Fibroblast of the aortic adventitia (primary cell): ENCODE results near the gene TIE1. TPM values are rescaled to one million over a fixed set of nuclear protein-coding genes. Genes with fewer than 3 reads are reported as not detected.

Source experiments
- DNase-seq: peaks from one replicate; pipeline ENCODE4 v3.0.0-alpha.2; 2010; ENCODE audit warnings: low read depth
- H3K4me3 ChIP-seq: 2 replicates; pipeline ENCODE4 v1.5.1; 2011; ENCODE audit warnings: low read depth, mild to moderate bottlenecking, control low read depth, low read length, moderate library complexity
- CTCF ChIP-seq: IDR thresholded peaks from 2 replicates; pipeline ENCODE4 v1.5.1; 2011; ENCODE audit warnings: mild to moderate bottlenecking, low read length, control low read depth, inconsistent platforms; ENCODE audit not compliant: insufficient read depth
- total RNA-seq: library from RNA; depleted of rRNA; stranded (reverse); fragments of >200 nt; gene quantifications from 2 replicates; pipeline ENCODE4 v1.2.3, GENCODE V29; 2012; ENCODE audit warnings: low replicate concordance

The TIE1 gene
- total RNA-seq, 1 donor, result 0.81 TPM

DNA sequence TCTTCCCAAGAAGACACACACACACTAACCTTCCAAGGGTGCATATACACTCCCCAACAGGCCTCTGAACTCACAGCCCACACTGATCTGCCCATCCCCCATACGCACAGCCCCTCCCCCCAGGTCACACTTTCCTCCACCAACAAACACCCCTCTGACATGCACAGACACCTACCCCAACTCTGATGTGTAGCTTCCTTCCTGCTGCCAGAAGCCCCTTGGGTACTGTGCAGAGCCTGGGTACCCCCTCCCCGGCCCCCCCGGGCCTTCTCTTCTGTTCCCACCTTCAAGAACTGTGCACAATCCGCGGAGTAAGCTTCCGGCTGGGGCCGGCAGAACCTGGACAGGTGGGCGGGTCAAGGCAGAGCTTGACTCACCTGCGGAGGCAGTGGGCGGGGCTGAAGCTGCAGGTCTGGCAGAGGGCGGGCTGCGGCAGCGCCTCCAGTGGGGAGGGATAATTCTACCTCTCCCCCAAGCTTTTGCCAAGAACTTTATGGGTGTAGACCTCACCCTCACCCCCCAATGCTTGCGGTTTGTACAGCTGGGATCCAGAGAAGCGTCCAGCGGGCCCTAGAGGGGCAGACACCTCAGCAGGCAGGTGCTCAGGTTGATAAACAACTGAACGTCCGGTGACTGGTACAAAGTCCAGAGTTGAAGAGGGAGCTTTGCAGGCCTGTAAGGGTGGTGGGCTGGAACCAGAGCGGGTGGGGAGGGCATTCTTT, 15.4 kb upstream of the TIE1 start, which contains the start of gene C1orf210:
C1orf210 (minus strand) TSS at position 313 of the 722 bp plus-strand sequence. CDS start 2,311 bp downstream, outside the sequence.
- DNase-seq, result no peak
- no peak within 1 kb of the TSS for H3K4me3 ChIP-seq
- no peak for TF ChIP-seq CTCF

DNA sequence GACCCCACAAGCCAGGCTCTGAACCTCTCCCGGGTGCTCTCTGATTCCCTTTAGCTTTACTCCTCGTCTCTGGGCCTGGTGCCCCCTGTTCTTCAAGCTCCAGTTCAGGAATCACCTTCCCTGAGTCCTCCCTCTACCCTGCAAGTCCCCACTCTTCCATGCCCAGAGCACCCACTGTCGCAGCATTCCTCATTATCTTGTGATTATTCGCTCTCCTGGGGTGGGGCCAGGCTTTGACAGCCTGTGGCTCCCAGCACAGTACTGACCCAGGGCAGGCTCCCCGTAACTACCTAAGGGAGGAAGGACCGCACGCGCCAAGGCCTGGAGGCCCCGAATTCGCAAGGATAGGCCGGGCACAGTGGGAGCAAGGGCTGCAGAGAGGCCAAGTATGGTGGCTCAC, 14.7 kb upstream of the TIE1 start:
- DNase-seq, result no peak

DNA sequence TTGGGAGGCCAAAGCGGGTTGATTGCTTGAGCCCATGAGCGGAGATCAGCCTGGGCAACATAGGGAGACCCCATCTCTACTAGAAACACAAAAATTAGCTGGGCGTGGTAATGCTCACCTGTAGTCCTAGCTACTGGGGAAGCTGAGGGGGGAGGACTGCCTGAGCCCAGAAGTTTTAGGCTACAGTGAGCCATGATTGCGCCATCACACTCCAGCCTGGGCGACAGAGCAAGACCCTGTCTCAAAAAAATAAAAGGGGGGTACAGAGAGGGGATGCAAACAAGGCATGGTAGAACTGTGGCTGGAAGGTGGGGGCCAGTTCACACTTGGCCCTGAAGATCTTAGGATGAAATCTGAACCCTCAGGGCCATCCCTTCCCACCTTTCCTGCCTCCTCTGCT, 14.2 kb upstream of the TIE1 start:
- DNase-seq, result no peak
- no peak for TF ChIP-seq CTCF
- no peak overlapping the region for H3K4me3 ChIP-seq

More for the DNA sequence above, 14.7 kb upstream of the TIE1 start:
- TF ChIP-seq CTCF, result no peak
- no peak overlapping the region for H3K4me3 ChIP-seq

GRCh38 chr1:43288058-43288784, 12.6 kb upstream of the TIE1 start:
- TF ChIP-seq CTCF, result no peak
- no peak for DNase-seq
- H3K4me3 ChIP-seq, result no peak overlapping the region

- TF ChIP-seq CTCF, result no peak
- DNase-seq, result no peak
- H3K4me3 ChIP-seq, result no peak overlapping the region
These were observed 11.7 kb upstream of the TIE1 start for GRCh38 chr1:43288785-43289706.

DNA sequence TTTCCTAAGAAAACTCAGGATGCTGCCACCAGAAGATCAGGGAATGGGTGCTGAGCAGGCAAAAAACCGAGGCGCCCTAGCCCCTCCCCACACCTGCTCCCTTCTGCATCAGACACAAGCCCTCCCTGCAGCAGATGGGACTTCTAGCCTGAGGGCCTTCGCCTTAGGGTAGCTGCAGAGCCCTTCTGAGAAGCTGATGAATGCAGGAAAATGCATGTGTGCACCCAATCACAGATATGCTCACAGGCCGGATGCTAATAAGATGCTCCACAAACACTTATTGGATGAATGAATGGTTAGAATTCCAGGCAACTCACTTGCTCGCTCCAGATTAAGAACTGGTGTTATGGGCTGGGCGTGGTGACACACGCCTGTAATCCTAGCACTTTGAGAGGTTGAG, 8.6 kb upstream of the TIE1 start:
- DNase-seq, result no peak
- H3K4me3 ChIP-seq, result no peak overlapping the region
- no peak for TF ChIP-seq CTCF
